Measurements from ENCODE around the gene PFN3. TPM values are rescaled to one million over a fixed set of nuclear protein-coding genes. Genes with fewer than 3 reads are reported as not detected.
A peak's percentile ranks its signal among the peaks of the same experiment; 100 is the strongest.

The PFN3 gene
- total and polyA plus RNA-seq, 2 of the 13 experiments (the other 11 are each of a cell fraction or from before 2014, with no cell fraction given), result not detected

- 0 out of 2 replicates have a peak, but pooled peaks have one; percentile 20 for TF ChIP-seq ZNF646 (CRISPR knock-in tag; IDR thresholded peaks at IDR 0.05)
- no peak for TF ChIP-seq ZNF121 (CRISPR knock-in tag; IDR thresholded peaks at IDR 0.05)
- TF ChIP-seq BRCA1 (CRISPR knock-in tag; IDR thresholded peaks at IDR 0.05), result no peak
- TF ChIP-seq ZNF468 (CRISPR knock-in tag; IDR thresholded peaks at IDR 0.05), result no peak
- TF ChIP-seq ZNF724P (CRISPR knock-in tag; IDR thresholded peaks at IDR 0.05; ENCODE audit: borderline replicate concordance), result no peak
- TF ChIP-seq ZSCAN25 (CRISPR knock-in tag; IDR thresholded peaks at IDR 0.05), result no peak
- no peak for TF ChIP-seq STAT5B (CRISPR knock-in tag; IDR thresholded peaks at IDR 0.05)
- no peak for TF ChIP-seq ZNF557 (CRISPR knock-in tag; IDR thresholded peaks at IDR 0.05)
- TF ChIP-seq IKZF1 (IDR thresholded peaks at IDR 0.05), result no peak
- no peak for TF ChIP-seq ZNF224 (CRISPR knock-in tag; IDR thresholded peaks at IDR 0.05)
- no peak for TF ChIP-seq RAD21 (CRISPR knock-in tag; IDR thresholded peaks at IDR 0.05)
- no peak for TF ChIP-seq ZNF543 (CRISPR knock-in tag; IDR thresholded peaks at IDR 0.05)
- TF ChIP-seq, protein P1, sequence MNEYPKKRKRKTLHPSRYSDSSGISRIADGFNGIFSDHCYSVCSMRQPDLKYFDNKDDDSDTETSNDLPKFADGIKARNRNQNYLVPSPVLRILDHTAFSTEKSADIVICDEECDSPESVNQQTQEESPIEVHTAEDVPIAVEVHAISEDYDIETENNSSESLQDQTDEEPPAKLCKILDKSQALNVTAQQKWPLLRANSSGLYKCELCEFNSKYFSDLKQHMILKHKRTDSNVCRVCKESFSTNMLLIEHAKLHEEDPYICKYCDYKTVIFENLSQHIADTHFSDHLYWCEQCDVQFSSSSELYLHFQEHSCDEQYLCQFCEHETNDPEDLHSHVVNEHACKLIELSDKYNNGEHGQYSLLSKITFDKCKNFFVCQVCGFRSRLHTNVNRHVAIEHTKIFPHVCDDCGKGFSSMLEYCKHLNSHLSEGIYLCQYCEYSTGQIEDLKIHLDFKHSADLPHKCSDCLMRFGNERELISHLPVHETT (CRISPR knock-in tag; conservative IDR thresholded peaks at IDR 0.05), result no peak
- no peak for TF ChIP-seq EEA1 (CRISPR knock-in tag; IDR thresholded peaks at IDR 0.05; ENCODE audit: borderline replicate concordance)
- TF ChIP-seq ZNF263 (CRISPR knock-in tag; IDR thresholded peaks at IDR 0.05), result no peak
- TF ChIP-seq ELF3 (CRISPR knock-in tag; IDR thresholded peaks at IDR 0.05), result no peak
- TF ChIP-seq, protein P2, sequence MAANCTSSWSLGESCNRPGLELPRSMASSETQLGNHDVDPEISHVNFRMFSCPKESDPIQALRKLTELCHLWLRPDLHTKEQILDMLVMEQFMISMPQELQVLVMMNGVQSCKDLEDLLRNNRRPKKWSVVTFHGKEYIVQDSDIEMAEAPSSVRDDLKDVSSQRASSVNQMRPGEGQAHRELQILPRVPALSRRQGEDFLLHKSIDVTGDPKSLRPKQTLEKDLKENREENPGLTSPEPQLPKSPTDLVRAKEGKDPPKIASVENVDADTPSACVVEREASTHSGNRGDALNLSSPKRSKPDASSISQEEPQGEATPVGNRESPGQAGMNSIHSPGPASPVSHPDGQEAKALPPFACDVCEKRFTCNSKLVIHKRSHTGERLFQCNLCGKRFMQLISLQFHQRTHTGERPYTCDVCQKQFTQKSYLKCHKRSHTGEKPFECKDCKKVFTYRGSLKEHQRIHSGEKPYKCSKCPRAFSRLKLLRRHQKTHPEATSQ (CRISPR knock-in tag; IDR thresholded peaks at IDR 0.05; ENCODE audit: borderline replicate concordance), result no peak
- no peak for TF ChIP-seq ZEB1 (IDR thresholded peaks at IDR 0.05; ENCODE audit: insufficient replicate concordance, low read depth)
- peak; percentile 14; the same call in 1 of the 2 replicates for TF ChIP-seq ZFP1 (CRISPR knock-in tag; IDR thresholded peaks at IDR 0.05)
- TF ChIP-seq MED13 (CRISPR knock-in tag; IDR thresholded peaks at IDR 0.05), result no peak
Observed at GRCh38 chr5:177377851-177378776, 22.3 kb downstream of the PFN3 start (continued).

All from HepG2 (cell line).